K562 (cell line): ENCODE results near the gene ARL6IP4.

Experiments used
- CBX8 ChIP-seq: fragments of 200-600 bp; sonication (generic); IDR thresholded peaks from 2 replicates; pipeline ENCODE4 v1.6.1; 2012; ENCODE audit warnings: borderline replicate concordance, mixed run types, low read depth, mild to moderate bottlenecking, moderate library complexity, mixed read lengths, low read length, control low read depth, inconsistent platforms; ENCODE audit not compliant: poor library complexity, severe bottlenecking; ENCODE audit errors: extremely low read depth
- CHD2 ChIP-seq: IDR thresholded peaks from 2 replicates; pipeline ENCODE4 v1.6.1; 2011; ENCODE audit warnings: low read depth, low read length
- FOXA1 ChIP-seq: fragments of 450-650 bp; IDR thresholded peaks from 2 replicates; pipeline ENCODE4 v1.6.1; 2016; ENCODE audit warnings: mild to moderate bottlenecking, borderline replicate concordance
- KAT8 ChIP-seq: fragments of 450-650 bp; IDR thresholded peaks from 2 replicates; pipeline ENCODE4 v1.6.1; 2016; ENCODE audit warnings: low read depth, mild to moderate bottlenecking
- PML ChIP-seq: IDR thresholded peaks from 2 replicates; pipeline ENCODE4 v1.6.1; 2012; ENCODE audit warnings: low read length, inconsistent platforms
- RBFOX2 ChIP-seq: fragments of 200-400 bp; formaldehyde crosslinking; IDR thresholded peaks from 2 replicates; pipeline ENCODE4 v1.6.1; 2017; ENCODE audit warnings: low read depth, mild to moderate bottlenecking, low read length, moderate library complexity
- RBM14 ChIP-seq: fragments of 200-400 bp; formaldehyde crosslinking; IDR thresholded peaks from 2 replicates; pipeline ENCODE4 v1.6.1; 2018; ENCODE audit warnings: low read depth, mild to moderate bottlenecking, low read length, moderate library complexity, borderline replicate concordance; ENCODE audit not compliant: insufficient read depth
- TEAD4 ChIP-seq, 2 experiments: sonication (generic) in 1 of 2; formaldehyde crosslinking in 1 of 2; IDR thresholded peaks; 2 replicates each; pipeline versions ENCODE4 v1.6.1 to v1.8.0; 2012 to 2022; ENCODE audit warnings: borderline replicate concordance in 1 of 2, inconsistent platforms in 1 of 2, low read length in 1 of 2, mild to moderate bottlenecking in 1 of 2, missing genetic modification reagents in 1 of 2
- USF1 ChIP-seq: sonication (generic); formaldehyde crosslinking; IDR thresholded peaks from 2 replicates; pipeline ENCODE4 v1.9.0; 2022; ENCODE audit warnings: mild to moderate bottlenecking, missing genetic modification reagents
- TF ChIP-seq, protein P1 (sequence below): fragments of 200-800 bp; sonication (Bioruptor generic); IDR thresholded peaks from 2 replicates; pipeline ENCODE4 v1.6.1; 2017; ENCODE audit warnings: missing genetic modification characterization, missing compliant biosample characterization
- TF ChIP-seq, protein P2 (sequence below): fragments of 450-650 bp; IDR thresholded peaks from 2 replicates; pipeline ENCODE4 v1.6.1; 2018; ENCODE audit not compliant: partially characterized antibody
- TF ChIP-seq, protein P3 (sequence below): sonication (generic); formaldehyde crosslinking; IDR thresholded peaks from 2 replicates; pipeline ENCODE4 v1.8.1; 2022; ENCODE audit warnings: missing genetic modification reagents
- TF ChIP-seq, protein P4 (sequence below): IDR thresholded peaks from 3 replicates; pipeline ENCODE4 v1.6.1; 2011; ENCODE audit warnings: borderline replicate concordance, mild to moderate bottlenecking, moderate library complexity; ENCODE audit not compliant: insufficient read length; ENCODE audit errors: extremely low read depth
- TF ChIP-seq, protein P5 (sequence below): fragments of 450-650 bp; formaldehyde crosslinking; conservative IDR thresholded peaks from 2 replicates; pipeline ENCODE4 v1.4.0; 2022; ENCODE audit warnings: mild to moderate bottlenecking, missing genetic modification characterization

- TF ChIP-seq, protein P1, sequence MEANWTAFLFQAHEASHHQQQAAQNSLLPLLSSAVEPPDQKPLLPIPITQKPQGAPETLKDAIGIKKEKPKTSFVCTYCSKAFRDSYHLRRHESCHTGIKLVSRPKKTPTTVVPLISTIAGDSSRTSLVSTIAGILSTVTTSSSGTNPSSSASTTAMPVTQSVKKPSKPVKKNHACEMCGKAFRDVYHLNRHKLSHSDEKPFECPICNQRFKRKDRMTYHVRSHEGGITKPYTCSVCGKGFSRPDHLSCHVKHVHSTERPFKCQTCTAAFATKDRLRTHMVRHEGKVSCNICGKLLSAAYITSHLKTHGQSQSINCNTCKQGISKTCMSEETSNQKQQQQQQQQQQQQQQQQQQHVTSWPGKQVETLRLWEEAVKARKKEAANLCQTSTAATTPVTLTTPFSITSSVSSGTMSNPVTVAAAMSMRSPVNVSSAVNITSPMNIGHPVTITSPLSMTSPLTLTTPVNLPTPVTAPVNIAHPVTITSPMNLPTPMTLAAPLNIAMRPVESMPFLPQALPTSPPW (CRISPR knock-in tag): no peak
- no peak for TF ChIP-seq RBFOX2
- TF ChIP-seq KAT8: no peak
- no peak for TF ChIP-seq CHD2
- no peak for TF ChIP-seq CBX8
- TF ChIP-seq, protein P2, sequence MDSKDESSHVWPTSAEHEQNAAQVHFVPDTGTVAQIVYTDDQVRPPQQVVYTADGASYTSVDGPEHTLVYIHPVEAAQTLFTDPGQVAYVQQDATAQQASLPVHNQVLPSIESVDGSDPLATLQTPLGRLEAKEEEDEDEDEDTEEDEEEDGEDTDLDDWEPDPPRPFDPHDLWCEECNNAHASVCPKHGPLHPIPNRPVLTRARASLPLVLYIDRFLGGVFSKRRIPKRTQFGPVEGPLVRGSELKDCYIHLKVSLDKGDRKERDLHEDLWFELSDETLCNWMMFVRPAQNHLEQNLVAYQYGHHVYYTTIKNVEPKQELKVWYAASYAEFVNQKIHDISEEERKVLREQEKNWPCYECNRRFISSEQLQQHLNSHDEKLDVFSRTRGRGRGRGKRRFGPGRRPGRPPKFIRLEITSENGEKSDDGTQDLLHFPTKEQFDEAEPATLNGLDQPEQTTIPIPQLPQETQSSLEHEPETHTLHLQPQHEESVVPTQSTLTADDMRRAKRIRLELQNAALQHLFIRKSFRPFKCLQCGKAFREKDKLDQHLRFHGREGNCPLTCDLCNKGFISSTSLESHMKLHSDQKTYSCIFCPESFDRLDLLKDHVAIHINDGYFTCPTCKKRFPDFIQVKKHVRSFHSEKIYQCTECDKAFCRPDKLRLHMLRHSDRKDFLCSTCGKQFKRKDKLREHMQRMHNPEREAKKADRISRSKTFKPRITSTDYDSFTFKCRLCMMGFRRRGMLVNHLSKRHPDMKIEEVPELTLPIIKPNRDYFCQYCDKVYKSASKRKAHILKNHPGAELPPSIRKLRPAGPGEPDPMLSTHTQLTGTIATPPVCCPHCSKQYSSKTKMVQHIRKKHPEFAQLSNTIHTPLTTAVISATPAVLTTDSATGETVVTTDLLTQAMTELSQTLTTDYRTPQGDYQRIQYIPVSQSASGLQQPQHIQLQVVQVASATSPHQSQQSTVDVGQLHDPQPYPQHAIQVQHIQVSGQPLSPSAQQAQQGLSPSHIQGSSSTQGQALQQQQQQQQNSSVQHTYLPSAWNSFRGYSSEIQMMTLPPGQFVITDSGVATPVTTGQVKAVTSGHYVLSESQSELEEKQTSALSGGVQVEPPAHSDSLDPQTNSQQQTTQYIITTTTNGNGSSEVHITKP: no peak
- no peak for TF ChIP-seq PML
- TF ChIP-seq, protein P3, sequence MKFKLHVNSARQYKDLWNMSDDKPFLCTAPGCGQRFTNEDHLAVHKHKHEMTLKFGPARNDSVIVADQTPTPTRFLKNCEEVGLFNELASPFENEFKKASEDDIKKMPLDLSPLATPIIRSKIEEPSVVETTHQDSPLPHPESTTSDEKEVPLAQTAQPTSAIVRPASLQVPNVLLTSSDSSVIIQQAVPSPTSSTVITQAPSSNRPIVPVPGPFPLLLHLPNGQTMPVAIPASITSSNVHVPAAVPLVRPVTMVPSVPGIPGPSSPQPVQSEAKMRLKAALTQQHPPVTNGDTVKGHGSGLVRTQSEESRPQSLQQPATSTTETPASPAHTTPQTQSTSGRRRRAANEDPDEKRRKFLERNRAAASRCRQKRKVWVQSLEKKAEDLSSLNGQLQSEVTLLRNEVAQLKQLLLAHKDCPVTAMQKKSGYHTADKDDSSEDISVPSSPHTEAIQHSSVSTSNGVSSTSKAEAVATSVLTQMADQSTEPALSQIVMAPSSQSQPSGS (CRISPR knock-in tag): no peak
- TF ChIP-seq, protein P4, sequence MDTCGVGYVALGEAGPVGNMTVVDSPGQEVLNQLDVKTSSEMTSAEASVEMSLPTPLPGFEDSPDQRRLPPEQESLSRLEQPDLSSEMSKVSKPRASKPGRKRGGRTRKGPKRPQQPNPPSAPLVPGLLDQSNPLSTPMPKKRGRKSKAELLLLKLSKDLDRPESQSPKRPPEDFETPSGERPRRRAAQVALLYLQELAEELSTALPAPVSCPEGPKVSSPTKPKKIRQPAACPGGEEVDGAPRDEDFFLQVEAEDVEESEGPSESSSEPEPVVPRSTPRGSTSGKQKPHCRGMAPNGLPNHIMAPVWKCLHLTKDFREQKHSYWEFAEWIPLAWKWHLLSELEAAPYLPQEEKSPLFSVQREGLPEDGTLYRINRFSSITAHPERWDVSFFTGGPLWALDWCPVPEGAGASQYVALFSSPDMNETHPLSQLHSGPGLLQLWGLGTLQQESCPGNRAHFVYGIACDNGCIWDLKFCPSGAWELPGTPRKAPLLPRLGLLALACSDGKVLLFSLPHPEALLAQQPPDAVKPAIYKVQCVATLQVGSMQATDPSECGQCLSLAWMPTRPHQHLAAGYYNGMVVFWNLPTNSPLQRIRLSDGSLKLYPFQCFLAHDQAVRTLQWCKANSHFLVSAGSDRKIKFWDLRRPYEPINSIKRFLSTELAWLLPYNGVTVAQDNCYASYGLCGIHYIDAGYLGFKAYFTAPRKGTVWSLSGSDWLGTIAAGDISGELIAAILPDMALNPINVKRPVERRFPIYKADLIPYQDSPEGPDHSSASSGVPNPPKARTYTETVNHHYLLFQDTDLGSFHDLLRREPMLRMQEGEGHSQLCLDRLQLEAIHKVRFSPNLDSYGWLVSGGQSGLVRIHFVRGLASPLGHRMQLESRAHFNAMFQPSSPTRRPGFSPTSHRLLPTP: no peak
- no peak for TF ChIP-seq USF1
- no peak for TF ChIP-seq FOXA1
- TF ChIP-seq, protein P5, sequence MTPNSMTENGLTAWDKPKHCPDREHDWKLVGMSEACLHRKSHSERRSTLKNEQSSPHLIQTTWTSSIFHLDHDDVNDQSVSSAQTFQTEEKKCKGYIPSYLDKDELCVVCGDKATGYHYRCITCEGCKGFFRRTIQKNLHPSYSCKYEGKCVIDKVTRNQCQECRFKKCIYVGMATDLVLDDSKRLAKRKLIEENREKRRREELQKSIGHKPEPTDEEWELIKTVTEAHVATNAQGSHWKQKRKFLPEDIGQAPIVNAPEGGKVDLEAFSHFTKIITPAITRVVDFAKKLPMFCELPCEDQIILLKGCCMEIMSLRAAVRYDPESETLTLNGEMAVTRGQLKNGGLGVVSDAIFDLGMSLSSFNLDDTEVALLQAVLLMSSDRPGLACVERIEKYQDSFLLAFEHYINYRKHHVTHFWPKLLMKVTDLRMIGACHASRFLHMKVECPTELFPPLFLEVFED (CRISPR knock-in tag): no peak
- TF ChIP-seq RBM14: no peak
- no peak for TF ChIP-seq TEAD4 (IDR thresholded peaks at IDR 0.05; ENCODE audit: low read length)
- no peak for TF ChIP-seq TEAD4 (CRISPR knock-in tag; IDR thresholded peaks at IDR 0.05; ENCODE audit: borderline replicate concordance)
Observed at GRCh38 chr12:122958198-122958888, 22.1 kb upstream of the ARL6IP4 start.
